ENCODE data around the gene TMEM179B. TPM values are rescaled to one million over a fixed set of nuclear protein-coding genes. Genes with fewer than 3 reads are reported as not detected.

TMEM179B gene
- total and polyA plus RNA-seq, 9 of the 15 experiments (the other 6 are each of a cell fraction or from before 2014, with no cell fraction given): 27.7 to 105 (median 37.0) TPM

GRCh38 chr11:62753736-62754603 lies 33.2 kb upstream of the TMEM179B start, which contains the start of gene ZBTB3 (continued):
- TF ChIP-seq SP2 (IDR thresholded peaks at IDR 0.05; ENCODE audit: extremely low read depth, low read depth, low read length, poor library complexity, severe bottlenecking): peak; percentile 95
- TF ChIP-seq PRPF4 (IDR thresholded peaks at IDR 0.05; ENCODE audit: insufficient read depth, low read depth, low read length, poor library complexity, severe bottlenecking): no peak
- peak; percentile 67; the same call in 1 of the 2 replicates for TF ChIP-seq HMGXB4 (CRISPR knock-in tag; IDR thresholded peaks at IDR 0.05)
- no peak for TF ChIP-seq ZNF224 (CRISPR knock-in tag; IDR thresholded peaks at IDR 0.05)
- no peak for TF ChIP-seq ZNF518B (CRISPR knock-in tag; IDR thresholded peaks at IDR 0.05)
- 0 out of 2 replicates have a peak, but pooled peaks have one; percentile 14 for TF ChIP-seq TCF7 (IDR thresholded peaks at IDR 0.05; ENCODE audit: borderline replicate concordance)
- TF ChIP-seq ZNF561 (CRISPR knock-in tag; conservative IDR thresholded peaks at IDR 0.05): no peak
- peak in 1 of 2 experiments; percentile 96; a peak in 2 of 4 replicates for TF ChIP-seq MLLT1 (IDR thresholded peaks at IDR 0.05)
- TF ChIP-seq FUS (optimal IDR thresholded peaks at IDR 0.05; ENCODE audit: low read depth, low read length): no peak
- TF ChIP-seq SMAD2 (IDR thresholded peaks at IDR 0.05; ENCODE audit: low read depth, low read length): no peak
- no peak for TF ChIP-seq ZNF444 (CRISPR knock-in tag; IDR thresholded peaks at IDR 0.05)
- no peak for TF ChIP-seq ZBTB17 (CRISPR knock-in tag; IDR thresholded peaks at IDR 0.05)
- TF ChIP-seq ZKSCAN3 (CRISPR knock-in tag; IDR thresholded peaks at IDR 0.05): no peak
- TF ChIP-seq ERF (CRISPR knock-in tag; IDR thresholded peaks at IDR 0.05): 0 out of 2 replicates have a peak, but pooled peaks have one; percentile 41
- no peak for TF ChIP-seq ZNF165 (CRISPR knock-in tag; IDR thresholded peaks at IDR 0.05; ENCODE audit: borderline replicate concordance)
- TF ChIP-seq ARID3B (CRISPR knock-in tag; IDR thresholded peaks at IDR 0.05; ENCODE audit: borderline replicate concordance): no peak
- no peak for TF ChIP-seq JUNB (CRISPR knock-in tag; conservative IDR thresholded peaks at IDR 0.05)
